Panc1 (cell line): ENCODE data around the gene LRRC47. TPM values are rescaled to one million over a fixed set of nuclear protein-coding genes. Genes with fewer than 3 reads are reported as not detected.

Experiments
- ATAC-seq: fragments of 200-7000 bp; cut with Tn5 transposase; 2 replicates; pipeline ENCODE4 v1.9.1; 2020; ENCODE audit warnings: mild to moderate bottlenecking, moderate library complexity
- BruUV-seq: library from RNA; stranded (reverse); fragments of 400-500 nt; replicated peaks from 2 replicates; lab custom pipeline; 2021; lab: Mats Ljungman, UMichigan
- CTCF ChIA-PET: fragments of 300-600 bp; sonication (Branson Sonifier 250); formaldehyde crosslinking; loops from one replicate; lab custom pipeline; 2022; ENCODE audit warnings: antibody characterized with exemption; lab: Charles Lee
- POLR2A ChIA-PET: fragments of 300-600 bp; sonication (Branson Sonifier 250); formaldehyde crosslinking; loops from one replicate; lab custom pipeline; 2022; ENCODE audit warnings: antibody characterized with exemption; lab: Charles Lee
- DNase-seq: peaks from one replicate; pipeline ENCODE4 v3.0.0-alpha.2; 2010; ENCODE audit warnings: low read depth, low spot score
- H3K27ac ChIP-seq: 2 replicates; pipeline ENCODE4 v1.5.1; 2011; ENCODE audit warnings: mild to moderate bottlenecking, low read length, inconsistent platforms
- H3K27me3 ChIP-seq: fragments of 200-500 bp; sonication (Bioruptor generic); 2 replicates; pipeline ENCODE4 v1.6.0; 2014; ENCODE audit warnings: low read length, inconsistent platforms; ENCODE audit not compliant: control insufficient read depth, insufficient read depth
- H3K36me3 ChIP-seq: fragments of 200-500 bp; sonication (Bioruptor generic); 2 replicates; pipeline ENCODE4 v1.5.1; 2014; ENCODE audit warnings: inconsistent platforms, mild to moderate bottlenecking, low read length, moderate library complexity; ENCODE audit not compliant: control insufficient read depth, insufficient read depth
- H3K4me1 ChIP-seq: 2 replicates; pipeline ENCODE4 v1.5.1; 2011; ENCODE audit warnings: inconsistent platforms, mild to moderate bottlenecking, low read length, moderate library complexity; ENCODE audit not compliant: control insufficient read depth, insufficient read depth
- H3K4me3 ChIP-seq, 2 experiments: 2 replicates each; pipeline ENCODE4 v1.5.1; 2011 to 2012; ENCODE audit warnings: low read depth in 2 of 2, low read length in 2 of 2, mild to moderate bottlenecking in 2 of 2, inconsistent platforms in 1 of 2, moderate library complexity in 1 of 2
- H3K9me3 ChIP-seq: fragments of 200-500 bp; sonication (Bioruptor generic); 2 replicates; pipeline ENCODE4 v1.5.1; 2014; ENCODE audit warnings: low read depth, mild to moderate bottlenecking, inconsistent platforms, low read length, moderate library complexity; ENCODE audit not compliant: control insufficient read depth, insufficient read depth
- POLR2AphosphoS5 ChIP-seq: IDR thresholded peaks from 2 replicates; pipeline ENCODE4 v1.6.1; 2012; ENCODE audit warnings: mild to moderate bottlenecking, low read depth, low read length, moderate library complexity
- SIN3A ChIP-seq: IDR thresholded peaks from 2 replicates; pipeline ENCODE4 v1.6.1; 2012; ENCODE audit warnings: low read depth, mild to moderate bottlenecking, low read length, moderate library complexity, borderline replicate concordance; ENCODE audit not compliant: insufficient read depth
- TCF7L2 ChIP-seq: IDR thresholded peaks from 2 replicates; pipeline ENCODE4 v1.6.1; 2011; ENCODE audit warnings: mild to moderate bottlenecking, low read depth, low read length, inconsistent platforms
- in situ Hi-C: cut with HindIII; loops from 2 replicates; pipeline ENCODE4 v1.10.0; 2016; ENCODE audit warnings: low sequenced_read_pairs, low pct_unique_long_range_greater_than_20kb
- intact Hi-C: fragments of 100-400 bp; cut with micrococcal nuclease; formaldehyde crosslinking; loops from one replicate; pipeline ENCODE4 v1.10.0; 2022; ENCODE audit not compliant: unreplicated experiment
- total RNA-seq: library from RNA; stranded (reverse); gene quantifications from one replicate; pipeline ENCODE4 v1.2.1, GENCODE V29; 2021; ENCODE audit not compliant: unreplicated experiment
- TF ChIP-seq, protein P1 (sequence below), 2 experiments: IDR thresholded peaks; 2 replicates each; pipeline ENCODE4 v1.6.1; 2011 to 2012; ENCODE audit warnings: low read depth in 2 of 2, control low read depth in 1 of 2, low read length in 1 of 2, mild to moderate bottlenecking in 1 of 2, moderate library complexity in 1 of 2; ENCODE audit not compliant: insufficient read depth in 1 of 2
- TF ChIP-seq, protein P2 (sequence below): fragments of 450-650 bp; IDR thresholded peaks from 2 replicates; pipeline ENCODE4 v1.5.1; 2017; ENCODE audit warnings: mild to moderate bottlenecking

Gene LRRC47
- total RNA-seq, 1 experiment from 2014 or later = 51.0 TPM

GRCh38 chr1:3762873-3763228 lies 33.4 kb downstream of the LRRC47 start:
- Histone ChIP-seq H3K27me3 (0 out of 2 replicates have a peak, but pooled peaks cover 3% of the 10 kb centered on the region), H3K36me3 (no peaks in the 10 kb centered on the region), H3K9me3 (no peaks in the 10 kb centered on the region), H3K4me3 (no peak overlapping the region), H3K4me1 (no peaks in the 10 kb centered on the region), H3K27ac (no peak overlapping the region)
- BruUV-seq = no TSS peak
- no peak for DNase-seq
- ATAC-seq = 0 out of 2 replicates have a peak, but pooled peaks have one; percentile 37
- in situ Hi-C loops (no loop called here), intact Hi-C loops (no loop called here)
- POLR2A ChIA-PET = no interaction called here
- CTCF ChIA-PET = interaction anchor here (0.6 kb wide), 1 partner anchor 39 kb away, joined by 3 read pairs; no protein-coding TSS in a partner anchor
- TF ChIP-seq, protein P1, sequence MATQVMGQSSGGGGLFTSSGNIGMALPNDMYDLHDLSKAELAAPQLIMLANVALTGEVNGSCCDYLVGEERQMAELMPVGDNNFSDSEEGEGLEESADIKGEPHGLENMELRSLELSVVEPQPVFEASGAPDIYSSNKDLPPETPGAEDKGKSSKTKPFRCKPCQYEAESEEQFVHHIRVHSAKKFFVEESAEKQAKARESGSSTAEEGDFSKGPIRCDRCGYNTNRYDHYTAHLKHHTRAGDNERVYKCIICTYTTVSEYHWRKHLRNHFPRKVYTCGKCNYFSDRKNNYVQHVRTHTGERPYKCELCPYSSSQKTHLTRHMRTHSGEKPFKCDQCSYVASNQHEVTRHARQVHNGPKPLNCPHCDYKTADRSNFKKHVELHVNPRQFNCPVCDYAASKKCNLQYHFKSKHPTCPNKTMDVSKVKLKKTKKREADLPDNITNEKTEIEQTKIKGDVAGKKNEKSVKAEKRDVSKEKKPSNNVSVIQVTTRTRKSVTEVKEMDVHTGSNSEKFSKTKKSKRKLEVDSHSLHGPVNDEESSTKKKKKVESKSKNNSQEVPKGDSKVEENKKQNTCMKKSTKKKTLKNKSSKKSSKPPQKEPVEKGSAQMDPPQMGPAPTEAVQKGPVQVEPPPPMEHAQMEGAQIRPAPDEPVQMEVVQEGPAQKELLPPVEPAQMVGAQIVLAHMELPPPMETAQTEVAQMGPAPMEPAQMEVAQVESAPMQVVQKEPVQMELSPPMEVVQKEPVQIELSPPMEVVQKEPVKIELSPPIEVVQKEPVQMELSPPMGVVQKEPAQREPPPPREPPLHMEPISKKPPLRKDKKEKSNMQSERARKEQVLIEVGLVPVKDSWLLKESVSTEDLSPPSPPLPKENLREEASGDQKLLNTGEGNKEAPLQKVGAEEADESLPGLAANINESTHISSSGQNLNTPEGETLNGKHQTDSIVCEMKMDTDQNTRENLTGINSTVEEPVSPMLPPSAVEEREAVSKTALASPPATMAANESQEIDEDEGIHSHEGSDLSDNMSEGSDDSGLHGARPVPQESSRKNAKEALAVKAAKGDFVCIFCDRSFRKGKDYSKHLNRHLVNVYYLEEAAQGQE (IDR thresholded peaks at IDR 0.05; ENCODE audit: insufficient read depth in 1 of 2, low read depth in 2 of 2, low read length in 1 of 2) = no peak
- TF ChIP-seq, protein P2, sequence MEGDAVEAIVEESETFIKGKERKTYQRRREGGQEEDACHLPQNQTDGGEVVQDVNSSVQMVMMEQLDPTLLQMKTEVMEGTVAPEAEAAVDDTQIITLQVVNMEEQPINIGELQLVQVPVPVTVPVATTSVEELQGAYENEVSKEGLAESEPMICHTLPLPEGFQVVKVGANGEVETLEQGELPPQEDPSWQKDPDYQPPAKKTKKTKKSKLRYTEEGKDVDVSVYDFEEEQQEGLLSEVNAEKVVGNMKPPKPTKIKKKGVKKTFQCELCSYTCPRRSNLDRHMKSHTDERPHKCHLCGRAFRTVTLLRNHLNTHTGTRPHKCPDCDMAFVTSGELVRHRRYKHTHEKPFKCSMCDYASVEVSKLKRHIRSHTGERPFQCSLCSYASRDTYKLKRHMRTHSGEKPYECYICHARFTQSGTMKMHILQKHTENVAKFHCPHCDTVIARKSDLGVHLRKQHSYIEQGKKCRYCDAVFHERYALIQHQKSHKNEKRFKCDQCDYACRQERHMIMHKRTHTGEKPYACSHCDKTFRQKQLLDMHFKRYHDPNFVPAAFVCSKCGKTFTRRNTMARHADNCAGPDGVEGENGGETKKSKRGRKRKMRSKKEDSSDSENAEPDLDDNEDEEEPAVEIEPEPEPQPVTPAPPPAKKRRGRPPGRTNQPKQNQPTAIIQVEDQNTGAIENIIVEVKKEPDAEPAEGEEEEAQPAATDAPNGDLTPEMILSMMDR = no peak
- TF ChIP-seq TCF7L2 = no peak
- TF ChIP-seq SIN3A = no peak
- no peak for TF ChIP-seq POLR2AphosphoS5

DNA sequence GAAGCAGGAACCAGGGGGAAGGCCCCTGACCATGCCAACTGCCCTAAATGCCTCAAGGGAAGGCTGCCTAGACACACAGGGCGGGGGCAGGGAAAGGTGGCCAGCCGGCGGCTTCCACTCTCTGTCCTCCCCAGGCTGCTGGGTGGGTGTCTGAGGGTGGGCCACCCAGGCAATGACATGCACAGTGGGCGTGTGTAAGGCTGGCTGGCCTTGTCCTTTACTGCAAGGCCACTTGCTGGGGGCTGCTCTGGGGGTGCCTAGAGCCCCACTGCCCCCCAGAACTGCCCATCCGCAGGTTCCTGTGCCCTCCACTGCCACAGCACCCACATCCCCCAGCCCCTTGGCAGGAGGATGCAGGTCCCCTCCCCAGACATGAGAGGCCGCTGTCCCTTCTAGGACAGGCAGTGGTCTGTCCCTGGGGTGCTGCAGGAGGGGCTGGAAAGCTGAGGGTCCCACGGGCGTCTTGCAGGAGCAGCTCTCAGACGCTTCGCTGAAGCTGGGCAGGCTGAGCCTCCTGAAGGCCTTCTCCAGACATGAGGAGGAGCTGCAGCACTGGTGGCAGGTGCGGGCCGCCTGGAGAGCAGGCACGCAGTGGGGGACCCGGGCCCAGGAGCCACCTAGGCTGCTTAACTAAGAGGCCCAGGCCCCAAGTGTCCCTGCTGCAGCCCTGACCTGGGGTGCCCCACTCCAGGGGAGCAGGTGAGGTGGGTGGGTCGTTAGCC lies 34.0 kb downstream of the LRRC47 start:
- Histone ChIP-seq H3K9me3 (no peaks in the 10 kb centered on the region), H3K27ac (no peak overlapping the region), H3K4me3 (no peak overlapping the region), H3K27me3 (0 out of 2 replicates have a peak, but pooled peaks cover 3% of the 10 kb centered on the region), H3K36me3 (no peaks in the 10 kb centered on the region), H3K4me1 (no peaks in the 10 kb centered on the region)
- intact Hi-C loops = no loop called here
- in situ Hi-C loops = no loop called here
- ChIA-PET POLR2A (no interaction called here), CTCF (no interaction called here)
- BruUV-seq = no TSS peak
- no peak for DNase-seq
- no peak for TF ChIP-seq SIN3A
- TF ChIP-seq, protein P1 (IDR thresholded peaks at IDR 0.05; ENCODE audit: insufficient read depth in 1 of 2, low read depth in 2 of 2, low read length in 1 of 2) = no peak
- no peak for TF ChIP-seq TCF7L2
- TF ChIP-seq, protein P2 = no peak
- no peak for TF ChIP-seq POLR2AphosphoS5
- ATAC-seq = peak; percentile 22; the same call in 1 of the 2 replicates
